Duodenal mucosa (tissue), 2 donors: ENCODE data around the gene MUC3A.
"Not testable (repeated sequence)": the region's sequence is repeated elsewhere in the genome, so short reads cannot be mapped to it uniquely, and the experiment has no call there.

Source experiments
- H3K27ac ChIP-seq: one replicate; pipeline ENCODE4 v1.7.0; 2013; ENCODE audit warnings: low read depth, low read length
- H3K27me3 ChIP-seq, 2 donors: one replicate each; pipeline ENCODE4 v1.7.0; 2013; ENCODE audit warnings: low read length in 2 of 2, control low read depth in 1 of 2; ENCODE audit not compliant: insufficient read depth in 2 of 2, control insufficient read depth in 1 of 2
- H3K36me3 ChIP-seq, 2 donors: one replicate each; pipeline ENCODE4 v1.7.0; 2013; ENCODE audit warnings: low read length in 2 of 2, control low read depth in 1 of 2; ENCODE audit not compliant: insufficient read depth in 2 of 2, control insufficient read depth in 1 of 2
- H3K4me1 ChIP-seq, 2 donors: one replicate each; pipeline ENCODE4 v1.7.0; 2013; ENCODE audit warnings: low read length in 2 of 2, control low read depth in 1 of 2; ENCODE audit not compliant: insufficient read depth in 2 of 2, control insufficient read depth in 1 of 2
- H3K4me3 ChIP-seq, 2 donors: one replicate each; pipeline ENCODE4 v1.7.0; 2013; ENCODE audit warnings: low read length in 2 of 2, low read depth in 1 of 2
- H3K9ac ChIP-seq, 2 donors: one replicate each; pipeline ENCODE4 v1.7.0; 2013; ENCODE audit warnings: low read length in 2 of 2, low read depth in 1 of 2
- H3K9me3 ChIP-seq, 2 donors: one replicate each; pipeline ENCODE4 v1.7.0; 2013; ENCODE audit warnings: low read length in 2 of 2, control low read depth in 1 of 2; ENCODE audit not compliant: control insufficient read depth in 1 of 2

The MUC3A gene

GRCh38 chr7:100949227-100949932, at the start of gene MUC3A:
Gene MUC3A (plus strand): TSS chr7:100949534. CDS start chr7:100949625, 91 bp downstream.
- peak within 1 kb of the TSS; percentile 75 to 96 for H3K9ac ChIP-seq
- H3K27me3 ChIP-seq: peaks cover 0 to 9% of the 10 kb centered on the region in 2 donors
- peak within 1 kb of the TSS; percentile 72 for H3K4me3 ChIP-seq
- H3K4me1 ChIP-seq: peaks cover 0 to 11% of the 10 kb centered on the region in 2 donors
- peaks cover 14 to 29% of the 10 kb centered on the region in 2 donors for H3K36me3 ChIP-seq
- H3K9me3 ChIP-seq: no peaks in the 10 kb centered on the region
- H3K27ac ChIP-seq: peak within 1 kb of the TSS; percentile 79

GRCh38 chr7:100900978-100901377, 48.4 kb upstream of the MUC3A start:
- Histone ChIP-seq H3K27me3 (peaks cover 6 to 7% of the 10 kb centered on the region in 2 donors), H3K4me3 (no peak overlapping the region), H3K9ac (no peak overlapping the region), H3K9me3 (no peaks in the 10 kb centered on the region), H3K4me1 (peaks cover 14 to 20% of the 10 kb centered on the region in 2 donors), H3K36me3 (no peaks in the 10 kb centered on the region), H3K27ac (no peak overlapping the region)

GRCh38 chr7:100901921-100902332, 47.4 kb upstream of the MUC3A start:
- H3K9me3 ChIP-seq: no peaks in the 10 kb centered on the region
- H3K4me3 ChIP-seq: no peak overlapping the region
- peak overlapping the region; percentile 66 for H3K27ac ChIP-seq
- H3K27me3 ChIP-seq: no peaks in the 10 kb centered on the region
- peak overlapping the region; percentile 25 to 39 for H3K9ac ChIP-seq
- H3K36me3 ChIP-seq: no peaks in the 10 kb centered on the region
- H3K4me1 ChIP-seq: peaks cover 8 to 13% of the 10 kb centered on the region in 2 donors

GRCh38 chr7:100902638-100903037, 46.7 kb upstream of the MUC3A start:
- H3K4me3 ChIP-seq: peak overlapping the region in 1 of 2 donors; percentile 8
- H3K9me3 ChIP-seq: no peaks in the 10 kb centered on the region
- no peak overlapping the region for H3K27ac ChIP-seq
- H3K9ac ChIP-seq: peak overlapping the region; percentile 25 to 39
- H3K27me3 ChIP-seq: no peaks in the 10 kb centered on the region
- H3K36me3 ChIP-seq: no peaks in the 10 kb centered on the region
- peaks cover 5 to 11% of the 10 kb centered on the region in 2 donors for H3K4me1 ChIP-seq

- Histone ChIP-seq H3K9me3 (no peaks in the 10 kb centered on the region), H3K27me3 (no peaks in the 10 kb centered on the region), H3K4me3 (no peak overlapping the region), H3K27ac (no peak overlapping the region), H3K9ac (no peak overlapping the region), H3K36me3 (no peaks in the 10 kb centered on the region), H3K4me1 (peaks cover under 1 to 4% of the 10 kb centered on the region in 2 donors)
These were observed 40.8 kb upstream of the MUC3A start for GRCh38 chr7:100908512-100908911.

- not testable (repeated sequence) for H3K9me3 ChIP-seq, H3K27me3 ChIP-seq, H3K9ac ChIP-seq, H3K4me3 ChIP-seq, H3K36me3 ChIP-seq, H3K27ac ChIP-seq
- peaks cover 10 to 14% of the 10 kb centered on the region in 2 donors for H3K4me1 ChIP-seq
These were observed 38.9 kb upstream of the MUC3A start for GRCh38 chr7:100910443-100910842.

GRCh38 chr7:100911484-100911883, 37.9 kb upstream of the MUC3A start:
- H3K27me3 ChIP-seq: no peaks in the 10 kb centered on the region
- no peaks in the 10 kb centered on the region for H3K9me3 ChIP-seq
- H3K4me3 ChIP-seq: no peak overlapping the region
- no peak overlapping the region for H3K9ac ChIP-seq
- H3K4me1 ChIP-seq: peaks cover 13 to 14% of the 10 kb centered on the region in 2 donors
- no peaks in the 10 kb centered on the region for H3K36me3 ChIP-seq
- peak overlapping the region; percentile 14 for H3K27ac ChIP-seq

GRCh38 chr7:100914208-100914878, 35.0 kb upstream of the MUC3A start:
- H3K9me3 ChIP-seq: no peaks in the 10 kb centered on the region
- H3K36me3 ChIP-seq: no peaks in the 10 kb centered on the region
- peaks cover 13 to 20% of the 10 kb centered on the region in 2 donors for H3K4me1 ChIP-seq
- H3K27ac ChIP-seq: peak overlapping the region; percentile 61
- no peaks in the 10 kb centered on the region for H3K27me3 ChIP-seq
- no peak overlapping the region for H3K9ac ChIP-seq
- no peak overlapping the region for H3K4me3 ChIP-seq

GRCh38 chr7:100914879-100915447, 34.4 kb upstream of the MUC3A start:
- no peaks in the 10 kb centered on the region for H3K27me3 ChIP-seq
- H3K4me3 ChIP-seq: no peak overlapping the region
- no peak overlapping the region for H3K27ac ChIP-seq
- no peaks in the 10 kb centered on the region for H3K9me3 ChIP-seq
- H3K9ac ChIP-seq: no peak overlapping the region
- no peaks in the 10 kb centered on the region for H3K36me3 ChIP-seq
- peaks cover 13 to 20% of the 10 kb centered on the region in 2 donors for H3K4me1 ChIP-seq

- not testable (repeated sequence) for H3K36me3 ChIP-seq, H3K9ac ChIP-seq, H3K4me3 ChIP-seq, H3K4me1 ChIP-seq, H3K9me3 ChIP-seq, H3K27ac ChIP-seq, H3K27me3 ChIP-seq
These were observed 30.0 kb upstream of the MUC3A start for GRCh38 chr7:100919335-100919734.
